Hippocampal formation (tissue), 2 donors: ENCODE measurements around the gene CDK7.
"Not testable (repeated sequence)": the region's sequence is repeated elsewhere in the genome, so short reads cannot be mapped to it uniquely, and the experiment has no call there.

Experiments used
- DNase-seq, 2 donors: peaks; one replicate each; lab custom pipeline; 2025; lab: John Stamatoyannopoulos, UW

CDK7 gene

GRCh38 chr5:69237877-69238276 lies 3.2 kb downstream of the CDK7 start:
- no peak for DNase-seq

- DNase-seq, result no peak
Observed at GRCh38 chr5:69238760-69239251, 4.1 kb downstream of the CDK7 start.

- no peak for DNase-seq
Observed at GRCh38 chr5:69242215-69242927, 7.7 kb downstream of the CDK7 start.

GRCh38 chr5:69245031-69245430 lies 10.3 kb downstream of the CDK7 start:
- no peak for DNase-seq

GRCh38 chr5:69248019-69248418 lies 13.3 kb downstream of the CDK7 start:
- DNase-seq, result no peak

GRCh38 chr5:69250593-69250992 lies 15.9 kb downstream of the CDK7 start:
- DNase-seq, result no peak

GRCh38 chr5:69252437-69252836 lies 17.8 kb downstream of the CDK7 start:
- DNase-seq, result no peak

- not testable (repeated sequence) for DNase-seq
Observed at GRCh38 chr5:69255940-69256339, 21.3 kb downstream of the CDK7 start.

- no peak for DNase-seq
Observed at GRCh38 chr5:69257577-69257976, 22.9 kb downstream of the CDK7 start.

GRCh38 chr5:69261034-69261433 lies 26.3 kb downstream of the CDK7 start:
- DNase-seq, result no peak

- DNase-seq, result no peak
Observed at GRCh38 chr5:69265931-69266330, 31.2 kb downstream of the CDK7 start.

- DNase-seq, result no peak
Observed at GRCh38 chr5:69268899-69269298, 34.2 kb downstream of the CDK7 start.

- no peak for DNase-seq
Observed at GRCh38 chr5:69270840-69271239, 36.2 kb downstream of the CDK7 start.

- no peak for DNase-seq
Observed at GRCh38 chr5:69271376-69271775, 36.7 kb downstream of the CDK7 start.

GRCh38 chr5:69275563-69275962 lies 40.9 kb downstream of the CDK7 start:
- no peak for DNase-seq

- DNase-seq, result no peak
Observed at GRCh38 chr5:69276422-69277174, 41.9 kb downstream of the CDK7 start.

GRCh38 chr5:69279517-69279916 lies 44.8 kb downstream of the CDK7 start:
- DNase-seq, result no peak

GRCh38 chr5:69281114-69281513 lies 46.4 kb downstream of the CDK7 start:
- DNase-seq, result no peak

- DNase-seq, result no peak
Observed at GRCh38 chr5:69284203-69284602, 49.5 kb downstream of the CDK7 start.

GRCh38 chr5:69285448-69286116 lies 50.9 kb downstream of the CDK7 start:
- no peak for DNase-seq

GRCh38 chr5:69288069-69288468 lies 53.4 kb downstream of the CDK7 start:
- DNase-seq, result no peak

- DNase-seq, result no peak
Observed at GRCh38 chr5:69288688-69289087, 54.0 kb downstream of the CDK7 start.

GRCh38 chr5:69292306-69292705 lies 57.6 kb downstream of the CDK7 start:
- DNase-seq, result no peak
